GM23338 (cell line): Measurements from ENCODE around the gene EYA2.

Experiments
- CREB1 ChIP-seq: fragments of 250-450 bp; sonication (Bioruptor Pico); IDR thresholded peaks from 2 replicates; pipeline ENCODE4 v1.5.0; 2020; ENCODE audit warnings: low read depth, mild to moderate bottlenecking, moderate library complexity
- CTCF ChIP-seq, 2 experiments: fragments of 200-600 bp in 1 of 2; sonication (generic) in 1 of 2; conservative IDR thresholded peaks; 2 replicates each; pipeline versions ENCODE4 v1.5.1 to v1.6.1; 2016 to 2017; ENCODE audit warnings: antibody characterized with exemption in 2 of 2, low read depth in 2 of 2, mild to moderate bottlenecking in 2 of 2, moderate library complexity in 1 of 2
- ETS1 ChIP-seq: IDR thresholded peaks from 2 replicates; pipeline ENCODE4 v1.6.1; 2016; ENCODE audit warnings: antibody characterized with exemption
- EZH2 ChIP-seq: fragments of 200-600 bp; sonication (generic); IDR thresholded peaks from one replicate; pipeline ENCODE4 v1.8.0; 2017; ENCODE audit warnings: antibody characterized with exemption, mild to moderate bottlenecking, low read depth; ENCODE audit not compliant: unreplicated experiment
- EZH2phosphoT487 ChIP-seq: fragments of 200-600 bp; sonication (generic); IDR thresholded peaks from one replicate; pipeline ENCODE4 v1.8.1; 2018; ENCODE audit warnings: antibody characterized with exemption; ENCODE audit not compliant: unreplicated experiment
- POLR2AphosphoS5 ChIP-seq: IDR thresholded peaks from 2 replicates; pipeline ENCODE4 v1.6.1; 2016; ENCODE audit warnings: antibody characterized with exemption, low read depth
- REST ChIP-seq: IDR thresholded peaks from one replicate; pipeline ENCODE4 v1.6.1; 2018; ENCODE audit warnings: antibody characterized with exemption; ENCODE audit not compliant: unreplicated experiment
- STAT1 ChIP-seq: IDR thresholded peaks from one replicate; pipeline ENCODE4 v1.6.1; 2016; ENCODE audit warnings: antibody characterized with exemption; ENCODE audit not compliant: unreplicated experiment
- ZNF114 ChIP-seq: fragments of 250-450 bp; sonication (Bioruptor Pico); IDR thresholded peaks from 2 replicates; pipeline ENCODE4 v1.5.0; 2020; ENCODE audit warnings: mild to moderate bottlenecking, moderate library complexity

GRCh38 chr20:47159166-47159565 lies 264.5 kb downstream of the EYA2 start:
- TF ChIP-seq EZH2phosphoT487 = no peak
- no peak for TF ChIP-seq EZH2
- no peak for TF ChIP-seq CTCF (conservative IDR thresholded peaks at IDR 0.05; ENCODE audit: low read depth in 2 of 2)
- TF ChIP-seq CREB1 (CRISPR knock-in tag) = no peak
- no peak for TF ChIP-seq POLR2AphosphoS5
- no peak for TF ChIP-seq REST
- TF ChIP-seq ZNF114 (CRISPR knock-in tag) = no peak
- no peak for TF ChIP-seq STAT1
- TF ChIP-seq ETS1 = no peak
